LNCAP (cell line): ENCODE data around the gene CXorf38.

Source experiments
- CTCF ChIP-seq: fragments of 450-650 bp; IDR thresholded peaks from 2 replicates; pipeline ENCODE4 v1.5.1; 2017; ENCODE audit warnings: mild to moderate bottlenecking

Gene CXorf38

DNA sequence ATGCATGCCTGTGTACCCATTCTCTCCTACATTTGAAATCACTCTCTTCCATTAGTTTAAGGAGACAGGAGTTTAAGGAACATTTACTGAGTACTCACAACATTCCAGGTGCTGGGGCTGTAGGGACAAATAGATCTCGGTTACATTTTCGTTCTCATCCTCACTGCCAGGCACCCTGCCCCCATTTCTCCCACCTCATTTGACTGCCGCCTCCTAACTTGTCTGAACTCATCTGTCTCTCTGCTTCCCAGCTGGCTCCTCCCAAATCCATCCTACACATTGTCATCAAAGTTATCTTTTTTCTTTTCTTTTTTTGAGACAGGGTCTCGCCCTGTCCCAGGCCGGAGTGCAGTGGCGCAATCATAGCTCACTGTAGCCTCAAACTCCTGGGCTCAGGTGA, 43.9 kb downstream of the CXorf38 start:
- TF ChIP-seq CTCF: no peak

- TF ChIP-seq CTCF: no peak
These were observed 64.5 kb downstream of the CXorf38 start for GRCh38 chrX:40582811-40583210.

DNA sequence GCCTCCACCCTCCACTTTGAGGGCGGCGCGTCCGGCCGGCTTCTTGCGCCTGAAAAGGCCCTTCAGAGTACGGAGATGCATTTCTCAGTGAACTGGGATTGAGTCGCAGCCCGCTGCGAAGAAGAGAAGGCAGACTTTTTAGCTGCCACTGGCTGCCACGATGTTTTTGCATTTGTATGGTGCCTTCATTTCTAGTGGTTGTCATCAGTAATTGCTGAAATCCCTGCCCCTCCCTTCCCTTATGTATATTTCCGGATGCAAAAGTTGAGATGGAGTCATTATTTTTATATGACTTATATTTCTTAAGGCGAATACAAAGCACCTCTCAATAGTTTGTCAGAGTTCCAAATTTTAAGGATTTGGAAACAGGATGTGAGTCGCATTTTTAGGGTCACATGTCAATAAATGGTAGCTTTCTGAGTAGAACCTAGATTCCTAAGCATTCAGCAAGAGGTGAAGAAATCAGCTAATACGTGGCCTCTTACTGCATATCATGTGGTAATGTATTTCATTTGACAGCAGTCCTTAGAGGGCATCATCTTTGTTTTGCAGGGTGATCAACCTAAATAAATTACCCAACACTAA, 65.9 kb downstream of the CXorf38 start:
- TF ChIP-seq CTCF: no peak

DNA sequence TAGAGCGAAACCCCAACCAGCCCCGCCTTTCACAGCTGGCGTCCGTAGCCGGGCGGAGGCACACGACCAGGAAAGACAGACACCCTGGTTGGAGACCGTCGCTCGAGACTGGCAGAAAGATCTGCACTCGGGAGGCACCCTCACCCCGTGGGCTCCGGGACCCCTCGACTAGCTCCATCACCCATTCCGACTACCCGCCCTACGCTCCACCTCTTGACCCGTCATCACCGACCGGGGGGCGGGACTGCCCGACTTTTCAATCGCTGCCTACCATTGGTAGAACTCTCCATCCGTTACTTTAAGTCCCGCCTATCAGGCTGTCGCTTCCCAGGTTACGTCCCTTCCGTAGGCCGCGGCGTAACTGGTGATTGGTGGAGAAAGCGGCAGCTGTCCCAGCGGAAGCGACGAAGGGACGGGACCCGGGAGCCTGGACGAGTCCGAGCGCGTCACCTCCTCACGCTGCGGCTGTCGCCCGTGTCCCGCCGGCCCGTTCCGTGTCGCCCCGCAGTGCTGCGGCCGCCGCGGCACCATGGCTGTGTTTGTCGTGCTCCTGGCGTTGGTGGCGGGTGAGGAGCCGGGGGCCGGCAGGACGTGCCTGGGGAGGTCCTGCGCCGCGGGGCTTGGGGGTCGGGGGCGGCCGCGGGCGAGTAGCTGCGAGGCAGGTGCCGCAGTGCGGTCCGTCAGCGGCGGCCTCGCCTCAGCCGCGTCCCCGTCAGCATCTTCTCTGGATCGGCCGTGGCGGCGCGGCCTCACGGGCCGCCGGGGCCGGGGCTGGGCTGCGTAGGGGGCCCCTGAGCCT, 66.6 kb downstream of the CXorf38 start, which contains the start of gene ATP6AP2:
ATP6AP2 (plus strand) TSS at position 434 of the 799 bp plus-strand sequence; CDS start at position 530, 96 bp downstream.
- TF ChIP-seq CTCF: no peak

GRCh38 chrX:40579900-40580536, 67.3 kb downstream of the CXorf38 start:
- TF ChIP-seq CTCF: no peak

GRCh38 chrX:40579141-40579540, 68.2 kb downstream of the CXorf38 start:
- TF ChIP-seq CTCF: no peak

GRCh38 chrX:40578039-40578695, 69.2 kb downstream of the CXorf38 start:
- TF ChIP-seq CTCF: no peak
